LHCN-M2 (cell line): ENCODE results near the gene CEP85L. TPM values are rescaled to one million over a fixed set of nuclear protein-coding genes. Genes with fewer than 3 reads are reported as not detected.

Source experiments
- DNase-seq: peaks from one replicate; pipeline ENCODE4 v3.0.0-alpha.2; 2012; ENCODE audit warnings: low read depth
- polyA plus RNA-seq: library from polyadenylated mRNA; unstranded; fragments of >200 nt; gene quantifications from one replicate; pipeline ENCODE4 v1.2.1, GENCODE V29; 2012; ENCODE audit warnings: missing spikeins
- total RNA-seq: library from RNA; depleted of rRNA; stranded (reverse); fragments of >200 nt; gene quantifications from 2 replicates; pipeline ENCODE4 v1.2.3, GENCODE V29; 2014; rRNA removed

Gene CEP85L
- 9.6 and 10.9 TPM in 2 replicates for total RNA-seq
- polyA plus RNA-seq = 1.5 TPM

DNA sequence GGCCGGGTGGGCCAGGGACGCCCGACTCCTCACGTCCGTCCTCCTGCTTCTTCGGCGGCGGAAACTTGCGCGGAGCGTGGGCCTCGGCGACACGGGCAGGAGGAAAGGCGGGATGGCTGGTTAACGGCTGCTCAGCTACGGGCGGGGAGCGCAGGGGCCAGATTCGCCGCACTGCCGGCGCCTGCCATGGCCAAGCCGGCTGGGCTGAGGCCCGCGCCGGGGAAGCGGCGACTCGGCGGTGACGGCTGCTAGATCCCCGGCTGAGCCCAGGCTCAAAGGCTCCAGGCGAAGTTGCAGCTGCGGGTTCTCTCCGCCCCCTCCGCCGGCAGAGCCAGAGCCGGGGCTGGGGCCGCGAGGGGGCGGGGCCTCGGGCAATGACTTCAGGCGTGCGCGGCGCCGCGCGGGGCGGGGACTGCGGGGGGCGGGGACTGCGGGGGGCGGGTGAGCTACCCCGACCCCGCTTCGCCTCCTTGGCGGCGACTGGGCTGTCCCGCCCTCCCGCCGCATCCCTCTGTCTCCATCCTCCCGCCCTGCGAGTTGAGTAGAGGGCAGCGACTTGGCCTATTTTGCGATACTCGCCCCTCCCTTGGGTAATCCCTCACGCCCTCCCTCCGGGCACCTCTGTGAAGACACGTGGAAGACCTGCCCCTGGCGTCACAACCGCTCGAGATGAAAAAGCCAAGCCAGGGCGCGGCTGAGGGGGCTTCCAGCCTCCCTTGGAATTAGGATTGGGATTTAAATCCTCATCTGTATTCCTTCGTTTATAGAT is at the start of gene CEP85L:
CEP85L (minus strand) TSS at position 310 of the 769 bp plus-strand sequence. CDS start 322 bp downstream, outside the sequence.
- DNase-seq = peak; percentile 88

DNA sequence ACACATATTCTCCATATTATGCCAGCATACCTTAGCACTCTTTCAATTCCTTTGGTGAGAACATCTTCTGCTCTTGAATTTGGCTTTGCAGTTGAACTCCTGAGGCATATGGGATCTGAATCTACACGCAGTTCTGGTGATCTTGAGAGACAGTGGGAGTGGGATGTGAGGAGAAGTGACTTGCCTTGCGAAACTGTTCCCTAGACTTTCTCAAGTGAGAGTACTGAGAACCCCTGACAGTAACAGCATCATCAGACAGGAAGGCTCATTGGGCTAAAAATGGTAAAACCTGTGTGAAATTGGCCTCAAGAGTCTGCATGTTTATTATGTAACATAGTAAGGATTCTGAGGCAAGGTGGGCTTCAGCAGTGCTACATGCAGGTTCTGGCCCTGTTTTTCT is 49.1 kb upstream of the CEP85L start:
- no peak for DNase-seq

DNA sequence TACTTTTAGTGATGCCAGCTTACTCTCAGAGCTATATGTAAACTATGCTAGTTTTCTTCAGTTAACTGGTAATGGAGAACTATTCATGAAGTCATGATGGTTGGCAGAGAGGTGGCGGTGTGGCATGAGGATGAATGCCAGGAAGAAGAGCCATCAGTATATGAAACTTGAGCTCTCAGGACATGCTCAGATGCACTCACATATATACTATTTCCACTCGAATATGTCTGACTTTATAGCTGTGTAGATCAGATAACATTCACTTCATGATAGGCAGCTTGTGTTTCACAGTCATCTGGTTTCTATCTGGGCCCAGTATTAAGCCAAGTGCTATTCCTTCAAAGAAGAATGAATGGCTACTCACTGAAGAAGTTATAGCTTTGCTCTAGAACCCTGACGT is 46.2 kb upstream of the CEP85L start:
- no peak for DNase-seq

DNA sequence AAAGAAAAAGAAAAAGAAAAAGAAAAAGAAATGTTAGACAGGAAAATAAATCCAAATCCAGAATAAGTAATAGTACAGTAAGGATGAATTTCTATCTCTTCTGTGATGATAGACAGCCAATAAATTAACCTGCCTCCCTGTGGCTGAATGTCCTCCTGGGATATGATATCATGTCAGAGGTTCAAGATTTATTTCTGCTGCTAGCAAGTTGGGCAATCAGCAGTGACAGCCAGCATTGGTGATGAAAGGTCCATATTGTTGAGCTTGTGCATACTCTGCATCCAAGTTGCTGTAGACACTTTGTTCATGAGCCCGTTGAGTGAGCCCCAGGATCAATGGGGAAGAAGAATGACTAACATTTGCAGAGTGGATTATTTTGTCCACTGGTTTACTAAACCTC is 44.9 kb upstream of the CEP85L start:
- DNase-seq = no peak

DNA sequence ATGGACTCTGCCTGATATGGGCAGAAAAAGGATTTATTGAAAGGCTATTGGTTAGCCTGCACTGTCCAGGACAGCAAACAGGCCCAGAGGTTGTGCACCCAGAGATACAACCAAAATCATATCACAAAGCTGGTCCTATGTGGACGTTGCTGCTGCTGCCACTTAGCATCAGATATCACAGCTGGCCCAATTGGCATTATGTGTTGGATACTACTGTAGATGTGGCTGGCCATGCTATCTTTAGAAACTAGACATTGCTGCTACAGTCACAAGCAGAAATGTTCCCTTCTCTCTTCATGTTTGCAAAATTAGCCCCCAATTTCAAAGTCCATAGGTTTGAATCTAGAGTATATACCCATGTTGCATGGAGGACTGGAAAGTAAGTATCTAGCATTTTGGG is 42.2 kb upstream of the CEP85L start:
- no peak for DNase-seq

DNA sequence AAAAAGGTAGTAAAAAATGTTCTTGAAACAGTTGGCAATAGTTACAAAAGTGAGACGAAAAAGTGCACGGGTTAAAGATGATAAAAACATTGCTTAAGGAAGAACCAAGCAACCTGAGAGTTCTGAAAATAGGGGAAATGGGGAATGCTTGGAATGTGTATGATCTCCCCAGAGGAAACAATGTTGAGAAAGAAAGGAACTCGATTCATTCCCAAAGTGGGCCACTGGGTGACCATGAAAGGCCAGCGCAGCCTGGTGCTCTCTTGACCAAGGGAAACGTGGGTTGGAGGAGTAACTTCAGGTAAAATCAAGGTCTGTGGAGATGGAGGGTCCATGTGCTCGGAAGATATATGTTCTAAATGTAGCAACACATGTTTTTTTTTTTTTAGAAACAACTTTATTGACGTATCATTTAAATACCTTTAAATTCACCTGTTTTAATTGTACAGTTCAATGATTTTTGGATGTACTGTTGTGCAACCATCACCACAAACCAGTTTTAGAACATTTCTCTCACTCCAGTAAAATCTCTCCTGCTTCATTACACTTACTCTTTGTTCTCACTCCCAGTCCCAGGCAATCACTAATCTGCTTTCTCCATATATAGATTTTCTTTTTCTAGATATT is 34.5 kb upstream of the CEP85L start:
- DNase-seq = no peak

DNA sequence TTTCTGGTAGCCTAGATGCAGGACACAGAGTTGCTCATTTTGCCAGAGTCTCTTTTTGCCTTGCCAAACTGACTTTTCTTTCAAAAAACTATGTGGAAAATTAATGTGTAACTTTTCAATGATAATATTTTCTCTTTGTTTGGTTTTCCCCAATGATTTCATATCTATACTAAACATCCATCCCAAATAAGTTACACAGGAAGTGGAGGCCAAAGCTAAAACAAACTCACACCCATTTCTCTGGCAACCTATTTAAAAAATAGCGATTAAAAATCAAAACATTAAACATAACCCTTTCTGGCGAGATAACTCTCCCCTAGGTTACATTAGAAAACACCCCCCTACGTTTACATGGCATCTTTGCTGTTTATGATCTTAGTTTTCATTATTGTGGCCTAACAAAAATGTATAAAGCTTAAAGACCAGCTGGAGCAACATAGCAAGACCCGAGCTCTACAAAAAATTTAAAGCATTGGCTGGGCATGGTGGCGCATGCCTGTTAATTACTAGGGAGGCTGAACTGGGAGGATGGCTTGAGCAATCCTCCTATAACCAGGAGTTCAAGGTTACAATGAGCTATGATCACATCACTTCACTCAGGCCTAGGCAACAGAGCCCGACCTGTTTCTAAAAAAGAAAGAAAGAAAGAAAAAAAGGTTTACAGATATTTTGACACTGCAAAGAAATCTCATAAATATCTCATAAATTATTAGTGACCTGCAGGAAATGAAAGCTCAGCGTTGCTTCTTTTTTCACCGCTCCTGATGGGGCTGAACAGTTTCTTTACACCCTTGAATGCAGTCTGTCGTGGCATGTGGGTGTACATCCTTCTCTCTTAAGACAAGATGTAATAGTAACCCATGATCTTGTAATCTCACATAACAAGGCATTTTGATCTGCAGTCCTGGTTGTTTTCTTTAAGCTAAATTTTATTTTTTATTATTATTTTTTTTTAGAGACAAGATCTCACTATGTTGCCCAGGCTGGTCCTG is 32.8 kb upstream of the CEP85L start:
- DNase-seq = no peak

DNA sequence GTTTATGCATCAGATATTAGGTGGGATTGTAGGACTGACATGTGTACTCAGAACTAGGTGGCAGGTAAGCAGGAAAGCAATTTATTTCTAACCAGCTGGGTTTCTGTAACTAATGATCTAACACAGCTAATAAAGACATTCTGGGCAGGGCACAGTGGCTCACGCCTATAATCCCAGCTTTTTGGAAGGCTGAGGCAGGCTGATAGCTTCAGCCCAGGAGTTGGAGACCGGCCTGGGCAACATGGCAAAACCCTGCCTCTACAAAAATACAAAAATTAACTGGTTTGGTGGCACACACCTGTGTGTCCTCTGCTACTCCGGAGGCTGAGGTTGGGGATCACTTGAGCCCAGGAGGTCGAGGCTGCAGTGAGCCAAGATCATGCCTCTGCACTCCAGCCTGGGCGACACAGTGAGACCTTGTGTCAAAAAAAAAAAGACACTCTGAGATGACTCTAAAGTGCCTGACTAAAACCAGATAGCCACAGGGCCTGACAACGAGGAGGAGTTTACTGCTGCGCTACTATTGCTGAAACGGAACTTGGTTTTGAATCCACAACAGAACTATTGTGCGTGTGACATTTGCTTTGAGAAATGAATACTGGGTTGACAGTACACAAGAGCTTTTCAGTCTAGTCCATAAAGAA is 29.2 kb upstream of the CEP85L start:
- DNase-seq = no peak

DNA sequence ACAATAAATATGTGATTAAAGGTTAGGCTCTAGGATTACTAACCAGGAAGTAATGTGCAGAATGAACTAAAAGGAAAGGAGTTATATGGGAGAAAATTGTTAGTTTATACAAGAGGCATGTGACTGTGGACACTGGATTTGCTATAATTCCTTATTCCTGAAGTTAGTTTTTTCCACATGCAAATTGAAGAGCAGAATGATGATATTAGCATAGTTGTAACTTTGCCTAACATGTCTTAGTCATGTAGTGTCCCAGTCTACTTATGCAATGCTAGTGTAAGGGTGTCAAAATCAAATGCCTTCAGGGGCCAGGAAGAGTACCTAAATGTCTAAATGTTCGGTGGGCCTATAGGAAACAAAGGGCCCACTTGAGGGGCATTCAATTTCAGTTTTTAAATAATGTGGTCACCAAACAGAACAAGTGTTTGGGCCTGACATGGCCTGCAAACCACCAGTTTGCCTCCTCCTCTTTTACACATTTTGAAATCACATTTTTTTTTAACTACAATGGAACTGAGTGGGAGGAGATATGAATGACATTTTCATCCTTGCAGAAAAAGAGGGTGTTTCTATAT is 28.0 kb upstream of the CEP85L start:
- no peak for DNase-seq

DNA sequence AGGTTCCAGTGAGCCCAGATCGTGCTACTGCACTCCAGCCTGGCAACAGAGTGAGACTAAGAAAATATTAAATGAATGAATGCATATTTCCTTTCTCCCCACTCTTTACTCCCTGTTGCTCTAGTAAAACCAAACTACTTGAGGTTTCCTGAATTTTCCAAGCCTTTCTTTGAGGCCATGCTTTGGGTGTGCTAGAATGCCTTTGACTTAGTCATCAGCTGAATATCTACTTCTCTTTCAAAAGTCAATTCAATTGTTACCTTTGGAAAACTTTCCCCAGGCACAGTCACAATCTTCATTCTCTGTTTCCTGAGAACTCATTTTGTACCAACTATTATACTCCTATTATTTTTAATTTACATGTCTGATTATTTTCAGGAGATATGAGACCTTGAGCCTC is 27.5 kb upstream of the CEP85L start:
- no peak for DNase-seq

DNA sequence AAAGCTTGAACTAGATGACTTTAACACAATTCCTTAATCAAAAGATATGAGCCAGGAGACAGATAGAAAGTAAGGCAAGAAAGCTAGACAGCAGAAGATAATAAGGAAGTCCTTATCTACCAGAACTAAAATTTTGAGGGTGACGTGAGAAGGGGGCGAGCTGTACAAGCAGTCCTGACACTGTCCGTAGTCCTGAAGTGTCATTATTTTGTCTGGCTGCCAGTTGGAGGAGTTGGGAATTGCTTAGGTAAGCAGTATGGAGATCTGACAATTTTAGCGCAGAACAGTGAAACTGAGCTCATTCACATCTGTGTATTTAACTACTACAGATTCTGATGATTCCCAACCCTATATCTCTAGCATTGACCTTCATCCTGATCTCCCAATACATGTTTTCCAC is 25.8 kb upstream of the CEP85L start:
- DNase-seq = no peak

DNA sequence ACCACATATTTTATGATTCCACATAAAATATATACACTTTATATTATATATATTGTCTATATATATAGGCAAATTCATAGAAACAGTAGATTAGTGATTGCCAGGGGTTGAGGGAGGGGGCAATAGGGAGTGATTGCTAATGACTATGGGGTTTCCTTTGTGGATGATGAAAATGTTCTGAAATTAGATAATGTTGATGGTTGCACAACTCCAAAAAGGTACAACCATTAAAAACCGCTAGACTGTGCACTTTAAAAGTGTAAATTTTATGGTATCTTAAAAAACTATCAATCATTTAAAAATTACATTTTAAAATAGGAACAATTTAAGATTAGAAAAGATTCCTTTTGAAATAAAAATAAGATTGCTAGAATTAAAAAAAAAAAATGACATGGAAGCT is 23.8 kb upstream of the CEP85L start:
- no peak for DNase-seq

DNA sequence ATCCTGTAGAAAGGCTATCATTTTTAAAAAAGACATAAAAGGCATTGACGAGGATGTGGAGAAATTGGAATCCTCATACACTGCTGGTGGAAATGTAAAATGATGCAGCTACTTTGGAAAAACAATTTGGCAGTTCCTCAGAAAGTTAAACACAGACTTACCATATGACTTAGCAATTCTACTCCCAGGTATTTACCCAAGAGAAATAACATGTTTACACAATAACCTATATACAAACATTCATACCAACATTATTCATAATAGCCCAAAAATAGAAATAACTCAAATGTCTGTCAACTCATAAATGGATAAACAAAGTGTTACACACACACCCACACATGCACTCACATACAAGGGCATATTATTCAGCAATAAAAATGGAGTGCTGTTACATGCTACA is 23.4 kb upstream of the CEP85L start:
- no peak for DNase-seq

DNA sequence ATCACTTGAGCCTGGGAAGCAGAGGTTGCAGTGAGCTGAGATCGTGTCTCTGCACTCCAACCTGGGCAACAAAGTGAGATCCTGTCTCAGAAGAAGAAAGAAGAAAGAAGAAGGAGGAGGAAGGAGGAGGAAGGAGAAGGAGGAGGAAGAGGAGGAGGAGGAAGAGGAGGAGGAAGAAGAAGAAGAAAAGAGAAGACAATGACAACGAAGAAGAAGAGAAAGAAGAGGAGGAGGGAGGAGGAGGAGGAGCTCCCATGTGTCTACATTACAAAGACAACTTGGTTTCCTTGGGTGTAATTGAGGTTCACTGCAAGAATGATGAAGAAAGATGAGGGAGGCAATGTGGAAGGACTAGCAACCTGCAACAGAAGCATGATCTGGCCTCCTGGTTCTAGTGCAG is 21.3 kb upstream of the CEP85L start:
- no peak for DNase-seq

DNA sequence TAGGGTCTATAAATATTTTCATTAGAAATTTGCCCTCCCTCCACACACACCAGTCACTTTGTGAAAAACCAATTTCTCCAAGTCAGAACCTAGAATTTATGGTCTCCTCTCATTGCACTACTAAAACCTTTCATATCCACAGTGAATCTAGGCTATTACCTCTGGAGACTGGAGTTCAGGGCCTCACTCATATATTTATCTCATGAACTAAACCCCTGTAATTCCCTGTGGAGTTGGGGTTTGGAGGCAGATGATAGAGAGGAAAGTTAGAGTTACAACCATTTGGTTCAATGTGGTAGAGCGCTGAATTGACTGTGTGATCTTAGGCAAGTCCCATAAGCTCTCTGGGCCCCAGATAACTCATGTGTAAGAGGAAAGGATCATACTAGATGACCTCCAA is 18.2 kb upstream of the CEP85L start:
- peak; percentile 27 for DNase-seq

DNA sequence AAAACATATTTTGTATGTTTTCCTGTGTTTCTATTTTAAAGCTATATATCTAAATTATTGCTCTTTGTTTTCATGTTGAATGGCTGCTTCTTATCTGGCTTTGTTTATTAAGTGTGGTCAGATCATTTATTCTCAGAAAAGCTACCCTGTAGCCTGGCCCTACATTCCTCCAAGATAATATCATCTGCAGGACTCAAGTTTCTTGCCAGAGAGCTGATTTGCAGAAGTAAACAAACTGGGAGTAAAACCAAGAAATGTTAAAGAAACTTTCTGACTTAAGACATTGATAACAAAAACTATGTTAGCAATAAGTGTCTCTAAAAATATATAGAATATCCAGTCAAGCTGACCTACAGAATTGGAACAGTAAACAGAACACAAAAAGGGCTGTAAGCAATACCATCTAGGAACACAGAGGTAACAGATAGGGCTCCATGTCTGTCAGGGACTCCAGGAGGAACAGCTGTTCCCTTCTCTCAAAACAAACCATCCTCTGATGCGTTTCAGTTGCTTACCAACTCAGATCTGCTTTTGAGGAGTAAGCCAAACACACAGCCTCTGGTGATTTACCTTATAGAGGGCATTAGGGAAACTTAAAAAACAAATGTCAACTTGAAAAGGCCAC is 17.5 kb upstream of the CEP85L start:
- DNase-seq = peak; percentile 92

DNA sequence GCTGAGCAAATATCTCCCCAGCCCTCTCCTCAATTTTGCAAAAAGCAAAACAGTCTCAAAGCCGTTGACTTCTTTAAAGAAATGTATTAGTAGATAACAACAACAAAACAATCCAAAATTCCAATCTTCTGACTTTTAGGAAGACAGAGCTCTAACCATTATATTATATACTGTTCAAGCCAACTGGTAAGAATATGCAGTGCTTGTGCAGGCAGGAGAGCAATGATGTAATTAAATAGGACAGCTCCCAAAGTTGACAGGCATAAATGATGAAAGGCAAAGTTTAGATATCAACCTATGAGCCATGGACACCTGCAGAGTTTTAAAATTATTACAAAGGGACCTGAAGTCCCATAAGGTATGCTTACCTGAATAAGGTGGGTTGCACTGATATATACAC is 16.6 kb upstream of the CEP85L start:
- peak; percentile 13 for DNase-seq

DNA sequence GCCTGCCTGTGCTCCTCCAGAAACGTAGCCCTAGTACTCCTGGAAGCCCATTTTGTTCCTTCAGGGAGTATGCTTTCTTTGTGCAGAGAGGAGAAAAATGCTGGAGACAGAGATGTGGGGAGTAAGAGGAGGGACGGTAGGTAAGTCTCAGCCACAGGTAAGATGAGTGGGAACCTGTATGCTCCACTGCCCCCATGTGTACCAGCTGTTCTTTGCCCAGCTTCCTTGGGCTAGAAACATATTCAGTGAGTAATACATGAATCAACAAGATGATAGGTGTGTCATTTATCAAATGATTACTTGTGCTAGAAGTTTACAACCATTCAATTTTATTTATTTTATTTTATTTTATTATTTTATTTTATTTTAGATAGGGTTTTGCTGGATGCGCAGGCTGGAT is 13.6 kb upstream of the CEP85L start:
- DNase-seq = peak; percentile 25

DNA sequence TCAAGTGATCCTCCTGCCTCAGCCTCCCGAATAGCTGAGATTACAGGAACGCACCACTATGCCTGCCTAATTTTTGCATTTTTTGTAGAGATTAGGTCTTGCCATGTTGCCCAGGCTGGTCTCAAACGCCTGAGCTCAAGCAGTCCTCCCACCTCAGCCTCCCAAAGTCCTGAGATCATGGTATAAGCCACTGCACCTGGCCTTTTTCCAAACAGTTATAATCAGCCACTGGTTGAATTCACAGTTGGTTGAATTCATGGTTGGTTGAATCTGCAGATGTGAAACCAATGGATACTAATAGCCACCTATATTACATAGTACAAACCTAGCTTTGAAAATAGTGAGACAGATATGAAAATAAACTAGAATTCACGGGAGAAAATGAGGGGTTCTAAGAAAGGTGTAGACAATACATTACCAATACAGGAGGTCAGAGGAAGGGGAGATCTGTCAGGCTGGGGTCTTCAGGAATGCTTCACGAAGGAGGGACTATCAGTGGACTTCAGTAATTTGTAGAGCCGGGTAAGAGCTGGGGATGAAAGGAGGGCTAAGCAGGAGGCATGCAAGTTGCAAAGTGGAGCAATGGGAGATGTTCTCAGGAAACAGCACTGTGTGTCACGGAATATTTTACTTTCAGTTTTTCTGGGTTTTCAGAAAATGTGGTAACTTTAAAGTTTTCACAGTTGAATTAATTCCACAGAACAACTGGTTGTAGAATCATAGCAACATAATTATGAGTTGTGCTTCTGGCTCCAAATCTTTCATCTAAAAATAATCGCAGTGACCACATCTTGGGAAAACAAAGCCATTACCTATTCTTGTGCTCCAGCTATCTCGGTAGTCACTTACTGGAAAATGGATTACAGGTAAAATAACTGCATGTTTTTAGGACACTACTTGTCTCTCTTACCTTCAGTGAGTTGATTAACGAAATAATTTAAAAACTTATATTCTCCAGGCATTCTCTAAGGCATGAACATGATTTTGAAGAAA is 12.9 kb upstream of the CEP85L start:
- DNase-seq = peak; percentile 32

DNA sequence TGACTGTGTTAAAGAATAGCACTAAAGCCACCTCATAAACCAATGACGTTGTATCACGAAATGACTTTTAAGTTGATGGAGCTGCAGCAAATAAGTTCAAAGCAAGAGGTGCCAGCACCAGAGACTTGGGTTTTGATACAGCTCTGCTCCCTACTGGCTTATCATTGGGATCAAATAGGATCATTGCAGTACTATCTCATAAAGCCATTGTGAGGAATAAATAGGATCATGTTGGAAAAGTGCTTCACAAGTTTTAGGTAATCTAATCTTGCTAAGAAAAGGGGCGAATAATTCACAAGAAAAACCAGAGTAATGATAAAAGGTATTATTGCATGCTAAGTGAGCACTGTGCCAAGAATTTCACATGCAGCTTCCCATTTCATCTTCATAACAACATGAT is 10.4 kb upstream of the CEP85L start:
- DNase-seq = no peak
